DMS79 treated with DMSO at 0.1 percent for 48 hours (cell line): ENCODE results near the gene C2orf80.
A peak's percentile ranks its signal among the peaks of the same experiment; 100 is the strongest.
"Not testable (repeated sequence)": the region's sequence is repeated elsewhere in the genome, so short reads cannot be mapped to it uniquely, and the experiment has no call there.

Experiments
- DNase-seq: peaks from one replicate; lab custom pipeline; 2025; lab: John Stamatoyannopoulos, UW

Gene C2orf80

GRCh38 chr2:208179028-208179609 is 10.7 kb downstream of the C2orf80 start:
- DNase-seq = no peak

DNA sequence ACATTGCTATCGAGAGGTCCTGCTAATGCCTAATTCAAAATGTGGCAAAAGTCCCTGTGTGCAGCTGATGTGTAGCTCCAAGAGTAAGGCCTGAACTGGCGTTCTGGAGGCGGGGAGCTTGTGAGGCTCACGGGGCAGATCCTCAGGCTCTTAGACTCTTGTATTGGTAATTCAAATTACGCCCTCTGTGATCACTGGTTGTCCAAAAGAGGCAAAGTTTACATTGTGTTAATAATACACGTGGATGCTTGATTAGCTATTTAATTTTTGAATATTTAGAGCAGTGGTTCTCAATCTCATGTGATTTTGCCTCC is 14.0 kb downstream of the C2orf80 start:
- DNase-seq = no peak

DNA sequence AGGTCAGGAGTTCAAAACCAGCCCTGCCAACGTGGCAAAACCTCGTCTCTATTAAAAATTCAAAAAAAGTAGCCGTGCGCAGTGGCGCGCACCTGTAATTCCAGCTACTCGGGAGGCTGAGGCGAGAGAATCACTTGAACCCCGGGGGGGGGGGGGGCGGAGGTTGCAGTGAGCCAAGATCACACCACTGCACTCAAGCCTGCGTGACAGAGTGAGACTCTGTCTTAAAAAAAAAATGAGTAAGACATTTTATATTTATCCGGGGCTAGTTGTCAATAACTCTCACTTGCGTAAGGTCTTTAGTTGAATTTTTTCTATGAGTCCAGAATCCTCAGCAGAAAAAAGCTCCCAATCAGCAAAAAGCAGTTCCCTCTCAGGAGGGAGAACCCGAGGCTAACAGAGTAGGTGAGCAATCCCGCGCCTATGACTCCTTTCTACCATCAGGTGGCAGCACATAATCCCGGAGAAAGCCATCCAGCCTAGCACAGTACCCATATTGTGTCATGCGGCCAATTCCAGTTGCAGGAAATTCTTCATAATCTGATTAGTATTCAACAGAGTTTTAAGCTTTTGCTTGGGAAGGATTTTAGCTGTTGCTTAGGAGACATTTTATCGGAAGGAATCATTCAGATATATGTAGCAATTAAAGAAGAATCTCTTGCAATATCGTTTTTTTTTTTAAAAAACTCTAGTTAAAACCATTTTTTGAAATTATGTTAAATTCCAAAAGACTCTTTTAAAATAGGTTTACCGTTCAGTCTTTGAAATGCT is 14.6 kb downstream of the C2orf80 start:
- DNase-seq = peak; percentile 88

- no peak for DNase-seq
These were observed 15.7 kb downstream of the C2orf80 start for GRCh38 chr2:208174144-208174543.

DNA sequence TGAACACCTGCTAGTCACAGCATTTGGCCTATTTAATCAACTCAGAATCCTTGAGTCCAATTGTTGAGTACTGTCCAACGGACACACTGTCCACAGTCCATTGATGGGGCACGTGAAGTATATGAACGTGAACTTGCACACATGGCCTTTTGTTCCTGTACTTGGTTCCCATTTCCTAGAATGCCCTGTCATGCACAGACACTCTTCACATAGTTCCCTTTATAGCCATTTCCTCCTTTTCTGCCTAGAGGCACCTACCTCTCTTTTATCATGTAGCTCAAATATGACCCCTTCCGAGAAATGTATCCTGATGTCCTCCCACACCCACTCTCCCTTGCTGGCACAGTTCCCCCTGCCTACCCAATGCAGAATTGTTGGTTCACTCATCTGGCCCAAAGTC is 17.7 kb downstream of the C2orf80 start:
- DNase-seq = no peak

DNA sequence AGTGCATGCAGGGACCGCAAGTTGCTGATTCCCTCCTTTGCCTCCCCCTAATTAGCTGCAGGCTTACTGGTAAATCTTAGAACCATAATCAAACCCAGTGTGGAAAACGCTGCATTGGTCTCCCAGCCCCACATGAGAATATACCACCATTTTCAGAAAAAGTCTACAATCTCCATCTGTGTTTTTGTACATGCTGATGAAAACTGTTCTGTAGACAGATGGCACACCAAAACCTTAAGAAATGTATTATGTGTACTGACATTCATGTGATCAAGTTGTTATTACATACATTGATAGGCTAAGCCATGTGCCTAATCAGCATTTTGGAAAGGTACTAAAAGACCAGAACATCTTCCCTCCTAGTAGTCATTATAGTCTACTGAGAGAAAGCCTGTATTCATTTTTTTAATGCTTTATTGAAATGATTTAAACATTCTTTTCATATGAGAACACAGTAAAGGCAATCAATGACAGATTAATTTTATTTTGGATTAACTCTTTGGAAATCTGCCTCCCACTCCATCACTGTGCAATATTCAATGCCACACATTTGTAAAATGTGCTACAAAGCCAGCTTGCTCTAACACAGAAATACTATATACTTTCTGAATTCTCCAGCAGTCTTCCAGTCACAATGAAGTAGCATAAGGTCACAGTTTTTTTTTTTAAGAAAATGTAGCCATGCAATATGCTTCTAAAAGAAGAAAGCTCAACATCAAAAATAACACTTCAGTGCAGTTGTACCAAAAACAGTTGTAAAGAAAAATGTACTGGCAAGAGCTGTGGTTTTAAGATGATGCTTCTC is 24.7 kb downstream of the C2orf80 start:
- no peak for DNase-seq

DNA sequence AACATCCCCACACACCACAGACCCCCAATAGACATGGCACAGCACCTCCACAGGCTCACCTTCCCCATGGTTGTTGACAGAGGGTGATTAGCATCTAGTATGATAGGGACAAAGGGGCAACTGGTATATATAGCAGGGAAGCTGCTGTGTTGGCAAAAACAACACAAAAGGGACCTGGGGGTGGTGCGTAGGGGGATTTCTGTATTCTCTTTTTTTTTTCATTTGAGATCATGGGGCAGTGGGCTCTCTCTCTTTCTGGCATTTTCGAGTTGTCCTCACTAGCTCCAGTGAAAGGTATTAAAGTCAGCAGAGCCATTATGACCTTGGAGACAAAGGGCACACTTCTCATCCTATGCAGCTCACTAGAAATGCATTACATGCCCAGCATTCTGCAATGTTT is 26.3 kb downstream of the C2orf80 start, which contains the start of gene CRYGA:
Gene CRYGA, minus strand, starts transcription at position 101 of the 400 bp plus-strand sequence. Its CDS starts 33 bp downstream, at position 68.
- DNase-seq = no peak

GRCh38 chr2:208156439-208156838 is 33.4 kb downstream of the C2orf80 start:
- no peak for DNase-seq

DNA sequence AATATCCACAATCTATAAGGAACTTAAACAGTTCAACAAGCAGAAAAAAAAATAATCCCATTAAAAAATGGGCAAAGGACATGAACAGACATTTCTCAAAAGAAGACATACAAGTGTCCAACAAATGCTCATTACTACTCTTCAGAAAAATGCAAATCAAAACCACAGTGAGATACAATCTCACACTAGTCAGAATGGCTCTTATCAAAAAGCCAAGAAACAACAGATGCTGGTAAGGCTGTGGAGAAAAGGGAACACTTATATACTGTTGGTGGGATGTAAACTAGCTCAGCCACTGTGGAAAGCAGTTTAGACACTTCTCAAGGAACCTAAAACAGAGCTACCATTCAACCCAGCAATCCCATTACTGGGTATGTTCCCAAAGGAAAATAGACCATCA is 36.7 kb downstream of the C2orf80 start:
- no peak for DNase-seq

DNA sequence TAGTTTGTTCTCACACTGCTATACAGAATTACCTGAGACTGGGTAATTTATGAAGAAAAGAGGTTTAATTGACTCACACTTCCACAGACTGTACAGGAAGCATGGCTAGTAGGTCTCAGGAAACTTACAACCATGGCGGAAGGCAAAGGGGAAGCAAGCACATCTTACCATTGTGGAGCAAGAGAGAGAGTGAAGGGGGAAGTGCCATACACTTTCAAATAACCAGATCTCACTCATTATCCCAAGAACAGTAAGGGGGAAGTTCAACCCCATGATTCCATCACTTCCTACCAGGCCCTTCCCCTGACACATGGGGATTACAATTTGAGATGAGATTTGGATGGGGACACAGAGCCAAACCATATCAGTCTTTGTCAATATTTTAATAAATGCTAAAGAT is 38.9 kb downstream of the C2orf80 start:
- no peak for DNase-seq

- no peak for DNase-seq
These were observed 39.7 kb downstream of the C2orf80 start for GRCh38 chr2:208150094-208150493.

- DNase-seq = no peak
These were observed 41.0 kb downstream of the C2orf80 start for GRCh38 chr2:208148803-208149202.

DNA sequence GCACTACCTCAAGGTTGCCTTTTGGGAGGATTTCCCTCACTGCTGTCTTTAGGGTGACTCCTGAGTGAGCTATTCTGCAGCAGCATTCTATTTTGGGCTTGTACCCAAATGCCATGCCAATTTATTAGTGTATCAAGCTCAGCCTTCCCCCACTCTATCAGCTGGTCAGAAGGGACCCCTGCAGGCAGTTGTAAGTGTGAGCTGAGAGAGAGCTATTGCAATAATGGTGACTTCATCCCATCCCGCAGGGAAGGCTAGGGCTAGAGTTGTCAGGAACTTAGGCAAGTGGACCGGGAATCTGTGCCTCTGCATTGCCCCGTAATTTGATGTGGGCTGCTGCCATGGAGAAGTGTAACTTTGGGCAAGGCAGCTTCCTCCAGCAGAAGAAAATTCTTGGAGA is 42.1 kb downstream of the C2orf80 start:
- no peak for DNase-seq

GRCh38 chr2:208147008-208147407 is 42.8 kb downstream of the C2orf80 start:
- DNase-seq = no peak

- DNase-seq = no peak
These were observed 43.8 kb downstream of the C2orf80 start, which contains the start of gene CRYGB for GRCh38 chr2:208146006-208146405. TSS of gene CRYGB (minus strand) at chr2:208146158. CDS start at chr2:208146120, 38 bp downstream.

- peak; percentile 35 for DNase-seq
These were observed 46.7 kb downstream of the C2orf80 start for GRCh38 chr2:208142925-208143799.

DNA sequence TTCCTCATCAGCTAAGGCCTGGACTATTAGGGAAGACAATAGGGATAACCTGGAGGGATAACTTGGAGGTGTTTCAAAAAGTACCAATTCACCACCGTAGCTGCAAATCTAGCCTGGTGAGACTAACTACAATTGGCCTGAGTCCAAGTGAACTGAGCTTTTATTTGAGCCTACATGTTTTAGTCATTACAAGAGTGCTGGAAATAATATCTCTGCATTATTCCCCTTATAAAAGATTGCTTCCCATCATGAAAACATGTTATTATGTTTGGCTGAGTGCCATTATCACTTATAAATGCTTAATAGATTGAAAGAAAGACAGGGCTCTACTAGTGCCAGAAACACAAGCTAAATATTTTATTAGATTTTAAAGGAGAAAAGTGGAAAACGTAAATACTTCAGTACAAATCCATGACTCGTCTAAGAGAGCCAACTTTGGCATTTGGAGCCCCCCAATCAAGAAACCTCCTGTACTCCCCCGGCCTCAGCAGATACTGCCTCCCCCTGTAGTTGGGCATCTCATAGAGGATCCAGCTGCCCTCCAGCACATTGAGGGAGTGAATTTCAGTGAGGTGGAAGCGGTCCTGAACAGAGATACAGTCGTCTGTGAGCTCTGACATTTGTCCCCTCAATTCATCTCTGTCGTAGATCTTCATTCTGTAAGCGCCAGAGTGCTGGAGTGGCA is 47.4 kb downstream of the C2orf80 start:
- DNase-seq = peak; percentile 74

GRCh38 chr2:208139447-208139846 is 50.4 kb downstream of the C2orf80 start:
- DNase-seq = no peak

GRCh38 chr2:208138334-208138733 is 51.5 kb downstream of the C2orf80 start:
- DNase-seq = not testable (repeated sequence)

- no peak for DNase-seq
These were observed 53.1 kb downstream of the C2orf80 start for GRCh38 chr2:208136716-208137094.
